ENCODE results near the gene TRIM44.

DNA sequence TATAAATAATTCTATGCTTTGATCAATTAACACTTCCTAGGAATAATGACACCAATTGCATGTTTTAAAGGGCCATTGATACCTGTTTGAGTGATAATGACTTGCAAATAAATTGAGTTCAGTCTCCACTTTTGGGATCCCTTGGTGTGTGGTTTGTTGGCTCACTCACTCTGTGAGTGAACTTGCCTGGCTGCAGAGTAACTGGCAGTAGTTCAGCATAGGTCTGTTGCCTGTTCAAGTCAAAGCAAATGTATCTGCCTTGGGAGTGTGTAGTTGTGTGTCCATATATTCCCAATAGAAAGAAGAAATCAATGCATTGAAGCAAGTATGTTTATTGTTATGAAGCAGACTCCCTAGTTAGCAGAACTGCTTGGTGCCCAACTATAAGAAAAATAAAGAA, 49.3 kb downstream of the TRIM44 start:
- TF ChIP-seq, protein P1, sequence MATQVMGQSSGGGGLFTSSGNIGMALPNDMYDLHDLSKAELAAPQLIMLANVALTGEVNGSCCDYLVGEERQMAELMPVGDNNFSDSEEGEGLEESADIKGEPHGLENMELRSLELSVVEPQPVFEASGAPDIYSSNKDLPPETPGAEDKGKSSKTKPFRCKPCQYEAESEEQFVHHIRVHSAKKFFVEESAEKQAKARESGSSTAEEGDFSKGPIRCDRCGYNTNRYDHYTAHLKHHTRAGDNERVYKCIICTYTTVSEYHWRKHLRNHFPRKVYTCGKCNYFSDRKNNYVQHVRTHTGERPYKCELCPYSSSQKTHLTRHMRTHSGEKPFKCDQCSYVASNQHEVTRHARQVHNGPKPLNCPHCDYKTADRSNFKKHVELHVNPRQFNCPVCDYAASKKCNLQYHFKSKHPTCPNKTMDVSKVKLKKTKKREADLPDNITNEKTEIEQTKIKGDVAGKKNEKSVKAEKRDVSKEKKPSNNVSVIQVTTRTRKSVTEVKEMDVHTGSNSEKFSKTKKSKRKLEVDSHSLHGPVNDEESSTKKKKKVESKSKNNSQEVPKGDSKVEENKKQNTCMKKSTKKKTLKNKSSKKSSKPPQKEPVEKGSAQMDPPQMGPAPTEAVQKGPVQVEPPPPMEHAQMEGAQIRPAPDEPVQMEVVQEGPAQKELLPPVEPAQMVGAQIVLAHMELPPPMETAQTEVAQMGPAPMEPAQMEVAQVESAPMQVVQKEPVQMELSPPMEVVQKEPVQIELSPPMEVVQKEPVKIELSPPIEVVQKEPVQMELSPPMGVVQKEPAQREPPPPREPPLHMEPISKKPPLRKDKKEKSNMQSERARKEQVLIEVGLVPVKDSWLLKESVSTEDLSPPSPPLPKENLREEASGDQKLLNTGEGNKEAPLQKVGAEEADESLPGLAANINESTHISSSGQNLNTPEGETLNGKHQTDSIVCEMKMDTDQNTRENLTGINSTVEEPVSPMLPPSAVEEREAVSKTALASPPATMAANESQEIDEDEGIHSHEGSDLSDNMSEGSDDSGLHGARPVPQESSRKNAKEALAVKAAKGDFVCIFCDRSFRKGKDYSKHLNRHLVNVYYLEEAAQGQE (IDR thresholded peaks at IDR 0.05): no peak
- TF ChIP-seq RAD21 (IDR thresholded peaks at IDR 0.05) (no peak), SP1 (IDR thresholded peaks at IDR 0.05) (no peak), YY1 (IDR thresholded peaks at IDR 0.05) (no peak), TAF1 (conservative IDR thresholded peaks at IDR 0.05) (no peak), JUND (IDR thresholded peaks at IDR 0.05) (no peak), FOXA2 (IDR thresholded peaks at IDR 0.05) (no peak), EGR1 (IDR thresholded peaks at IDR 0.05; ENCODE audit: low read depth in 2 of 2) (no peak), GABPA (IDR thresholded peaks at IDR 0.05 in 1 of 2, conservative IDR thresholded peaks at IDR 0.05 in 1 of 2) (no peak), NR2F2 (IDR thresholded peaks at IDR 0.05) (no peak)
- TF ChIP-seq, protein P2, sequence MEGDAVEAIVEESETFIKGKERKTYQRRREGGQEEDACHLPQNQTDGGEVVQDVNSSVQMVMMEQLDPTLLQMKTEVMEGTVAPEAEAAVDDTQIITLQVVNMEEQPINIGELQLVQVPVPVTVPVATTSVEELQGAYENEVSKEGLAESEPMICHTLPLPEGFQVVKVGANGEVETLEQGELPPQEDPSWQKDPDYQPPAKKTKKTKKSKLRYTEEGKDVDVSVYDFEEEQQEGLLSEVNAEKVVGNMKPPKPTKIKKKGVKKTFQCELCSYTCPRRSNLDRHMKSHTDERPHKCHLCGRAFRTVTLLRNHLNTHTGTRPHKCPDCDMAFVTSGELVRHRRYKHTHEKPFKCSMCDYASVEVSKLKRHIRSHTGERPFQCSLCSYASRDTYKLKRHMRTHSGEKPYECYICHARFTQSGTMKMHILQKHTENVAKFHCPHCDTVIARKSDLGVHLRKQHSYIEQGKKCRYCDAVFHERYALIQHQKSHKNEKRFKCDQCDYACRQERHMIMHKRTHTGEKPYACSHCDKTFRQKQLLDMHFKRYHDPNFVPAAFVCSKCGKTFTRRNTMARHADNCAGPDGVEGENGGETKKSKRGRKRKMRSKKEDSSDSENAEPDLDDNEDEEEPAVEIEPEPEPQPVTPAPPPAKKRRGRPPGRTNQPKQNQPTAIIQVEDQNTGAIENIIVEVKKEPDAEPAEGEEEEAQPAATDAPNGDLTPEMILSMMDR (IDR thresholded peaks at IDR 0.05; ENCODE audit: low read depth, low read length, missing input control): no peak
- TF ChIP-seq, protein P3, sequence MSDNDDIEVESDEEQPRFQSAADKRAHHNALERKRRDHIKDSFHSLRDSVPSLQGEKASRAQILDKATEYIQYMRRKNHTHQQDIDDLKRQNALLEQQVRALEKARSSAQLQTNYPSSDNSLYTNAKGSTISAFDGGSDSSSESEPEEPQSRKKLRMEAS (IDR thresholded peaks at IDR 0.05): no peak
- TF ChIP-seq, protein P4, sequence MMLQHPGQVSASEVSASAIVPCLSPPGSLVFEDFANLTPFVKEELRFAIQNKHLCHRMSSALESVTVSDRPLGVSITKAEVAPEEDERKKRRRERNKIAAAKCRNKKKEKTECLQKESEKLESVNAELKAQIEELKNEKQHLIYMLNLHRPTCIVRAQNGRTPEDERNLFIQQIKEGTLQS (IDR thresholded peaks at IDR 0.05): no peak
- TF ChIP-seq, protein P5, sequence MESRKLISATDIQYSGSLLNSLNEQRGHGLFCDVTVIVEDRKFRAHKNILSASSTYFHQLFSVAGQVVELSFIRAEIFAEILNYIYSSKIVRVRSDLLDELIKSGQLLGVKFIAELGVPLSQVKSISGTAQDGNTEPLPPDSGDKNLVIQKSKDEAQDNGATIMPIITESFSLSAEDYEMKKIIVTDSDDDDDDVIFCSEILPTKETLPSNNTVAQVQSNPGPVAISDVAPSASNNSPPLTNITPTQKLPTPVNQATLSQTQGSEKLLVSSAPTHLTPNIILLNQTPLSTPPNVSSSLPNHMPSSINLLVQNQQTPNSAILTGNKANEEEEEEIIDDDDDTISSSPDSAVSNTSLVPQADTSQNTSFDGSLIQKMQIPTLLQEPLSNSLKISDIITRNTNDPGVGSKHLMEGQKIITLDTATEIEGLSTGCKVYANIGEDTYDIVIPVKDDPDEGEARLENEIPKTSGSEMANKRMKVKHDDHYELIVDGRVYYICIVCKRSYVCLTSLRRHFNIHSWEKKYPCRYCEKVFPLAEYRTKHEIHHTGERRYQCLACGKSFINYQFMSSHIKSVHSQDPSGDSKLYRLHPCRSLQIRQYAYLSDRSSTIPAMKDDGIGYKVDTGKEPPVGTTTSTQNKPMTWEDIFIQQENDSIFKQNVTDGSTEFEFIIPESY (IDR thresholded peaks at IDR 0.05): no peak
